C4-2B (cell line): Measurements from ENCODE around the gene TYRO3.

Experiments used
- ZFX ChIP-seq: fragments of 450-650 bp; IDR thresholded peaks from 2 replicates; pipeline ENCODE4 v1.6.1; 2017
- TF ChIP-seq, protein P1 (sequence below): fragments of 450-650 bp; conservative IDR thresholded peaks from 2 replicates; pipeline ENCODE4 v1.5.1; 2017; ENCODE audit warnings: mild to moderate bottlenecking

DNA sequence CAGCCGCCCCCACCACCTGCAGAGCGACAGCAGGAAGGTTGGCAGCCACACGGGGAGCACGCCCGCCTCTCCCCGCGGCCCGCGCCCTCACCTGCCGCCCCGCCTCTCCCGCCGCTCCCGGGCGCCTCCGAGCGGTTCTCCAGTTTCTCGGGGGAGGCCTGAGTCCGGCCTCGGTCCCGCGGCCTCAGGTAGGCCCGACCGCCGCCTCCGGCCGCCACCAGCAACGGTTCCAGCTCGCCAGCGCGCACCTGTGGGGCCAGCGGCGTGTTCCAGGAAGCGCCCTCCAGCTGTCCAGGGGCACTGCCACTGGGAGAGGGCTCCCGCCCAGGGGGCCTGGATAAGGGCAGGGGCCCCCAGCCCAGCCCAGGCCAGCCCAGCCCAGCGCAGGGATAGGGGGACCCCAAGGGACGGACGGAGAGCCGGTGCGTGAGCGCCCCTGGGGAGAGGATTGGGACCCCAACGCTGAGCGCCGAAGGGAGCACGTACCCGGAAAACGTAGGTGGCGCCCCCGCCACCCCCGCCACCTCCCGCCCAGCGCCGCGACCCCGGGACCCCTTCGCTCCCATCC lies 47.6 kb upstream of the TYRO3 start:
- TF ChIP-seq, protein P1, sequence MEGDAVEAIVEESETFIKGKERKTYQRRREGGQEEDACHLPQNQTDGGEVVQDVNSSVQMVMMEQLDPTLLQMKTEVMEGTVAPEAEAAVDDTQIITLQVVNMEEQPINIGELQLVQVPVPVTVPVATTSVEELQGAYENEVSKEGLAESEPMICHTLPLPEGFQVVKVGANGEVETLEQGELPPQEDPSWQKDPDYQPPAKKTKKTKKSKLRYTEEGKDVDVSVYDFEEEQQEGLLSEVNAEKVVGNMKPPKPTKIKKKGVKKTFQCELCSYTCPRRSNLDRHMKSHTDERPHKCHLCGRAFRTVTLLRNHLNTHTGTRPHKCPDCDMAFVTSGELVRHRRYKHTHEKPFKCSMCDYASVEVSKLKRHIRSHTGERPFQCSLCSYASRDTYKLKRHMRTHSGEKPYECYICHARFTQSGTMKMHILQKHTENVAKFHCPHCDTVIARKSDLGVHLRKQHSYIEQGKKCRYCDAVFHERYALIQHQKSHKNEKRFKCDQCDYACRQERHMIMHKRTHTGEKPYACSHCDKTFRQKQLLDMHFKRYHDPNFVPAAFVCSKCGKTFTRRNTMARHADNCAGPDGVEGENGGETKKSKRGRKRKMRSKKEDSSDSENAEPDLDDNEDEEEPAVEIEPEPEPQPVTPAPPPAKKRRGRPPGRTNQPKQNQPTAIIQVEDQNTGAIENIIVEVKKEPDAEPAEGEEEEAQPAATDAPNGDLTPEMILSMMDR: no peak
- no peak for TF ChIP-seq ZFX
